Esophagus squamous epithelium (tissue), 4 donors: ENCODE measurements around the gene DNAJB12.
"Not testable (repeated sequence)": the region's sequence is repeated elsewhere in the genome, so short reads cannot be mapped to it uniquely, and the experiment has no call there.

Experiments
- POLR2A ChIP-seq, 4 donors: fragments of 450-650 bp; IDR thresholded peaks; one replicate each; pipeline ENCODE4 v1.6.1; 2017; ENCODE audit warnings: antibody characterized with exemption in 4 of 4, mild to moderate bottlenecking in 4 of 4, moderate library complexity in 3 of 4
- TF ChIP-seq, protein P1 (sequence below), 6 experiments: fragments of 450-650 bp in 4 of 6; fragments of 200-600 bp in 2 of 6; sonication (generic) in 2 of 6; IDR thresholded peaks; one replicate each; pipeline ENCODE4 v1.5.1; 2016 to 2019; ENCODE audit warnings: antibody characterized with exemption in 6 of 6, mild to moderate bottlenecking in 4 of 6, moderate library complexity in 4 of 6

GRCh38 chr10:72296829-72297280 lies 57.9 kb downstream of the DNAJB12 start:
- not testable (repeated sequence) for TF ChIP-seq POLR2A (IDR thresholded peaks at IDR 0.05)
- TF ChIP-seq, protein P1, sequence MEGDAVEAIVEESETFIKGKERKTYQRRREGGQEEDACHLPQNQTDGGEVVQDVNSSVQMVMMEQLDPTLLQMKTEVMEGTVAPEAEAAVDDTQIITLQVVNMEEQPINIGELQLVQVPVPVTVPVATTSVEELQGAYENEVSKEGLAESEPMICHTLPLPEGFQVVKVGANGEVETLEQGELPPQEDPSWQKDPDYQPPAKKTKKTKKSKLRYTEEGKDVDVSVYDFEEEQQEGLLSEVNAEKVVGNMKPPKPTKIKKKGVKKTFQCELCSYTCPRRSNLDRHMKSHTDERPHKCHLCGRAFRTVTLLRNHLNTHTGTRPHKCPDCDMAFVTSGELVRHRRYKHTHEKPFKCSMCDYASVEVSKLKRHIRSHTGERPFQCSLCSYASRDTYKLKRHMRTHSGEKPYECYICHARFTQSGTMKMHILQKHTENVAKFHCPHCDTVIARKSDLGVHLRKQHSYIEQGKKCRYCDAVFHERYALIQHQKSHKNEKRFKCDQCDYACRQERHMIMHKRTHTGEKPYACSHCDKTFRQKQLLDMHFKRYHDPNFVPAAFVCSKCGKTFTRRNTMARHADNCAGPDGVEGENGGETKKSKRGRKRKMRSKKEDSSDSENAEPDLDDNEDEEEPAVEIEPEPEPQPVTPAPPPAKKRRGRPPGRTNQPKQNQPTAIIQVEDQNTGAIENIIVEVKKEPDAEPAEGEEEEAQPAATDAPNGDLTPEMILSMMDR (IDR thresholded peaks at IDR 0.05), result not testable (repeated sequence)
